SK-N-SH treated with all-trans-retinoic acid at 6 μM for 48 hours (cell line): ENCODE results near the gene RAB7B.

ENCODE experiments used
- ATAC-seq: fragments of 200-7000 bp; cut with Tn5 transposase; 3 replicates; pipeline ENCODE4 v1.9.1; 2020; ENCODE audit warnings: mild to moderate bottlenecking, moderate library complexity
- BACH2 ChIP-seq: fragments of 250-450 bp; sonication (Bioruptor Pico); IDR thresholded peaks from 2 replicates; pipeline ENCODE4 v1.9.0; 2021; ENCODE audit warnings: mild to moderate bottlenecking, borderline replicate concordance
- GLIS3 ChIP-seq: fragments of 250-450 bp; sonication (Bioruptor Pico); IDR thresholded peaks from 2 replicates; pipeline ENCODE4 v1.5.0; 2020; ENCODE audit warnings: mild to moderate bottlenecking, moderate library complexity
- ISL1 ChIP-seq: fragments of 250-450 bp; sonication (Bioruptor Pico); IDR thresholded peaks from 2 replicates; pipeline ENCODE4 v2.1.2; 2022; ENCODE audit warnings: mild to moderate bottlenecking, moderate library complexity
- OSR1 ChIP-seq: fragments of 250-450 bp; sonication (Bioruptor Pico); IDR thresholded peaks from 2 replicates; pipeline ENCODE4 v1.8.0; 2022; ENCODE audit warnings: moderate library complexity, mild to moderate bottlenecking, inconsistent platforms
- PPARA ChIP-seq: fragments of 250-450 bp; sonication (Bioruptor Pico); IDR thresholded peaks from 2 replicates; pipeline ENCODE4 v1.5.0; 2020; ENCODE audit warnings: mild to moderate bottlenecking, borderline replicate concordance
- RARB ChIP-seq: fragments of 250-450 bp; sonication (Bioruptor Pico); IDR thresholded peaks from 2 replicates; pipeline ENCODE4 v1.8.0; 2021; ENCODE audit warnings: mild to moderate bottlenecking, moderate library complexity
- SNAI2 ChIP-seq: fragments of 250-450 bp; sonication (Bioruptor Pico); IDR thresholded peaks from 2 replicates; pipeline ENCODE4 v1.5.0; 2020; ENCODE audit warnings: mild to moderate bottlenecking, moderate library complexity
- TOX ChIP-seq: fragments of 250-450 bp; sonication (Bioruptor Pico); IDR thresholded peaks from 2 replicates; pipeline ENCODE4 v1.8.0; 2021; ENCODE audit warnings: mild to moderate bottlenecking, moderate library complexity, borderline replicate concordance
- ZC3H10 ChIP-seq: fragments of 250-450 bp; sonication (Bioruptor Pico); IDR thresholded peaks from 2 replicates; pipeline ENCODE4 v1.5.1; 2021; ENCODE audit warnings: mild to moderate bottlenecking, moderate library complexity
- ZFP3 ChIP-seq: fragments of 250-450 bp; sonication (Bioruptor Pico); IDR thresholded peaks from 2 replicates; pipeline ENCODE4 v1.5.0; 2020; ENCODE audit warnings: mild to moderate bottlenecking, moderate library complexity
- ZFP30 ChIP-seq: fragments of 450-650 bp; formaldehyde crosslinking; IDR thresholded peaks from 2 replicates; pipeline ENCODE4 v1.5.0; 2022; ENCODE audit warnings: mild to moderate bottlenecking, moderate library complexity
- ZNF70 ChIP-seq: fragments of 450-650 bp; formaldehyde crosslinking; IDR thresholded peaks from 2 replicates; pipeline ENCODE4 v1.5.0; 2020; ENCODE audit warnings: mild to moderate bottlenecking, moderate library complexity
- ZNF8 ChIP-seq: fragments of 450-650 bp; formaldehyde crosslinking; IDR thresholded peaks from 2 replicates; pipeline ENCODE4 v1.5.0; 2020; ENCODE audit warnings: mild to moderate bottlenecking, moderate library complexity
- TF ChIP-seq, protein P1 (sequence below): fragments of 250-450 bp; sonication (Bioruptor Pico); IDR thresholded peaks from 2 replicates; pipeline ENCODE4 v1.5.1; 2020; ENCODE audit warnings: low read depth, mild to moderate bottlenecking, moderate library complexity
- TF ChIP-seq, protein P2 (sequence below): fragments of 250-450 bp; sonication (Bioruptor Pico); IDR thresholded peaks from 2 replicates; pipeline ENCODE4 v1.8.0; 2020; ENCODE audit warnings: mild to moderate bottlenecking, moderate library complexity, borderline replicate concordance
- TF ChIP-seq, protein P3 (sequence below): fragments of 250-450 bp; sonication (Bioruptor Pico); IDR thresholded peaks from 2 replicates; pipeline ENCODE4 v1.5.0; 2020; ENCODE audit warnings: mild to moderate bottlenecking, moderate library complexity

Gene RAB7B

DNA sequence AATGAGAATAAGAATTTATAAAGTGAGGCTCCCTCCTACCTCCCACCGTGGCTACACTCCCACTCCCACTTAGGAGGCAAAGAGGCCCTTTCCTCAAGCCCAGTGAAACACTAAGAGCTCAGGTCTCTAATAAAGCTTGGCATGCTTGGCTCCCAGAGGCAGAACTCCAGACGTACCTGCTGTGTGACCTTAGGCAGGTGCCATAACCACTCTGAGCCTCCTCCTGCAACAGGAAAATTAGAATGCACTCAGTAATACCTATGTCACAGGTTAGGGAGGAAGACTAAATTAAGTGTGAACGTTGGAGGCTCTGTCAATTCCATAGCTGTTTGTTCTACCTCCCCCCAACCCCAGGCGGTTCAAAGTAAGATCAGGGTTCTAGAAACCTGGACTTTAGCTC, 43.4 kb downstream of the RAB7B start (continued):
- TF ChIP-seq ZFP30 (CRISPR knock-in tag) (no peak), PPARA (CRISPR knock-in tag) (no peak)
- TF ChIP-seq, protein P1, sequence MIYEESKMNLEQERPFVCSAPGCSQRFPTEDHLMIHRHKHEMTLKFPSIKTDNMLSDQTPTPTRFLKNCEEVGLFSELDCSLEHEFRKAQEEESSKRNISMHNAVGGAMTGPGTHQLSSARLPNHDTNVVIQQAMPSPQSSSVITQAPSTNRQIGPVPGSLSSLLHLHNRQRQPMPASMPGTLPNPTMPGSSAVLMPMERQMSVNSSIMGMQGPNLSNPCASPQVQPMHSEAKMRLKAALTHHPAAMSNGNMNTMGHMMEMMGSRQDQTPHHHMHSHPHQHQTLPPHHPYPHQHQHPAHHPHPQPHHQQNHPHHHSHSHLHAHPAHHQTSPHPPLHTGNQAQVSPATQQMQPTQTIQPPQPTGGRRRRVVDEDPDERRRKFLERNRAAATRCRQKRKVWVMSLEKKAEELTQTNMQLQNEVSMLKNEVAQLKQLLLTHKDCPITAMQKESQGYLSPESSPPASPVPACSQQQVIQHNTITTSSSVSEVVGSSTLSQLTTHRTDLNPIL (CRISPR knock-in tag), result no peak

DNA sequence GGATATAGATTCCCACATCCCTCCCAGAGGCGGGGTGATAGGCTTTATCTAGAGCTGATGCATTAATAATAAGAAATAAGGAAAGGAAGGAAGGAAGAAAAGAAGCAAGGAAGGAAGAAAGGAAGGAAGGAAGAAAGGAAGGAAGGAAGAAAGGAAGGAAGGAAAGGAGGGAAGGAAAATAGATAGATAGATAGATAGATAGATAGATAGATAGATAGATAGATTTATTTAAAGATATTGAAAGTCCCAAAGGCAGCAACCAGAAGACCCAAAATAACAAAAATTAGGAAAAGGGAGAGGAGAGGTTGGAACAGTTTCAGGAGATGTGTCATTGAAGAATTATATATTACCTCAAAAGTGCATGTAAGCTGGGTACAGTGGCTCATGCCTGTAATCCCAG, 47.7 kb downstream of the RAB7B start:
- no peak for TF ChIP-seq BACH2 (CRISPR knock-in tag)
- TF ChIP-seq, protein P1 (CRISPR knock-in tag), result no peak
- TF ChIP-seq ZNF70 (CRISPR knock-in tag), result no peak
- TF ChIP-seq, protein P2, sequence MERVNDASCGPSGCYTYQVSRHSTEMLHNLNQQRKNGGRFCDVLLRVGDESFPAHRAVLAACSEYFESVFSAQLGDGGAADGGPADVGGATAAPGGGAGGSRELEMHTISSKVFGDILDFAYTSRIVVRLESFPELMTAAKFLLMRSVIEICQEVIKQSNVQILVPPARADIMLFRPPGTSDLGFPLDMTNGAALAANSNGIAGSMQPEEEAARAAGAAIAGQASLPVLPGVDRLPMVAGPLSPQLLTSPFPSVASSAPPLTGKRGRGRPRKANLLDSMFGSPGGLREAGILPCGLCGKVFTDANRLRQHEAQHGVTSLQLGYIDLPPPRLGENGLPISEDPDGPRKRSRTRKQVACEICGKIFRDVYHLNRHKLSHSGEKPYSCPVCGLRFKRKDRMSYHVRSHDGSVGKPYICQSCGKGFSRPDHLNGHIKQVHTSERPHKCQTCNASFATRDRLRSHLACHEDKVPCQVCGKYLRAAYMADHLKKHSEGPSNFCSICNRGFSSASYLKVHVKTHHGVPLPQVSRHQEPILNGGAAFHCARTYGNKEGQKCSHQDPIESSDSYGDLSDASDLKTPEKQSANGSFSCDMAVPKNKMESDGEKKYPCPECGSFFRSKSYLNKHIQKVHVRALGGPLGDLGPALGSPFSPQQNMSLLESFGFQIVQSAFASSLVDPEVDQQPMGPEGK, result no peak
- TF ChIP-seq TOX (CRISPR knock-in tag), result no peak
- TF ChIP-seq, protein P3, sequence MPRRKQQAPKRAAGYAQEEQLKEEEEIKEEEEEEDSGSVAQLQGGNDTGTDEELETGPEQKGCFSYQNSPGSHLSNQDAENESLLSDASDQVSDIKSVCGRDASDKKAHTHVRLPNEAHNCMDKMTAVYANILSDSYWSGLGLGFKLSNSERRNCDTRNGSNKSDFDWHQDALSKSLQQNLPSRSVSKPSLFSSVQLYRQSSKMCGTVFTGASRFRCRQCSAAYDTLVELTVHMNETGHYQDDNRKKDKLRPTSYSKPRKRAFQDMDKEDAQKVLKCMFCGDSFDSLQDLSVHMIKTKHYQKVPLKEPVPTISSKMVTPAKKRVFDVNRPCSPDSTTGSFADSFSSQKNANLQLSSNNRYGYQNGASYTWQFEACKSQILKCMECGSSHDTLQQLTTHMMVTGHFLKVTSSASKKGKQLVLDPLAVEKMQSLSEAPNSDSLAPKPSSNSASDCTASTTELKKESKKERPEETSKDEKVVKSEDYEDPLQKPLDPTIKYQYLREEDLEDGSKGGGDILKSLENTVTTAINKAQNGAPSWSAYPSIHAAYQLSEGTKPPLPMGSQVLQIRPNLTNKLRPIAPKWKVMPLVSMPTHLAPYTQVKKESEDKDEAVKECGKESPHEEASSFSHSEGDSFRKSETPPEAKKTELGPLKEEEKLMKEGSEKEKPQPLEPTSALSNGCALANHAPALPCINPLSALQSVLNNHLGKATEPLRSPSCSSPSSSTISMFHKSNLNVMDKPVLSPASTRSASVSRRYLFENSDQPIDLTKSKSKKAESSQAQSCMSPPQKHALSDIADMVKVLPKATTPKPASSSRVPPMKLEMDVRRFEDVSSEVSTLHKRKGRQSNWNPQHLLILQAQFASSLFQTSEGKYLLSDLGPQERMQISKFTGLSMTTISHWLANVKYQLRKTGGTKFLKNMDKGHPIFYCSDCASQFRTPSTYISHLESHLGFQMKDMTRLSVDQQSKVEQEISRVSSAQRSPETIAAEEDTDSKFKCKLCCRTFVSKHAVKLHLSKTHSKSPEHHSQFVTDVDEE (CRISPR knock-in tag), result no peak
- no peak for ATAC-seq

DNA sequence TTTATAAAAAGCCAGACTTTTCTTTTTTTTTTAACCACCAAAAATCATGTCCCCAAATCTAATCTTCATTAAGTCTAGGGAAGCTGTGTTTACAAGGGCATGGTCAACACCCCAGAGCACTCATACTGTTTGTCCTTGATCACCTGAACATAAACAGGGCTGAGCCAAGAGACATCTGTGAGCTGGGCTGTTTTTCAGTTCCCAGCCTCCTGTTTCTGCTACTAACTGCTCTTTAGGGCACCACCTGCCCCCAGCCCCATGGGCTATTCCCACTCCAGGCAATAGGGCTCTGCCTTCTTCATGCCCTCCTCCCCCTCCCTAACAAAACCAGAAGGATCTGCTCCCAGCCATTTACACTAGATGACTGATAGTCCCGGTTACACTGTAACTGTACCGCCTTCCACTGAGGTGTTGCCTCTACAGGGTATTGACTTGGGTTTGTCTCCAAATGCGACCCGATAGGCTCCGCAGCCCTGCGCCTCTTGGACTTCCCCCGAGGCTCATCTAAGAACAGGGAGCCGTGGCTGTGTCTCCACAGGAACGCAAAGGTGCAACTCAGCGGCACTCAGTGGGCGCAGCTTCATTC, 48.3 kb downstream of the RAB7B start:
- TF ChIP-seq ZNF8 (CRISPR knock-in tag) (no peak), BACH2 (CRISPR knock-in tag) (no peak)
- TF ChIP-seq, protein P1 (CRISPR knock-in tag), result no peak
- TF ChIP-seq, all 23 proteins: peak for 0
- no peak; the same call in 2 of the 3 replicates for ATAC-seq

DNA sequence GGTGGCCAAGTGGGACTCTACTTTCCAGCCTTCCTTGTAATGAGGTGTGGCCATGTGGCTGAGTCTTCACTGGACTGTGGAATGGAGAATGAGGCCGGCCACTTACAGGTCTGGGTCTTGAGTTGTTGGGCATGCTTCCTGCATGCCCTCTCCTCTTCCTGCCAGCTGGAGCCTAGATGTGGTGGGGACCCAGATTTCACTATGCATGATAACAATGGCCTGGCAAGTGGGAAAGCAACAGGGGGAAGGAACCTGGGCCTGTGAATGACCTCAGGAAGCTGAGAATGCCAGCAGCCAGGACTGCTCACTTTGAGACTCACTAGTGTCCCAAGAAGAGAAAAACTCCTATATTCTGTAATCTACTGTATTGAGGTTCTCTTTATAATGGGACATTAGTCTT, 51.4 kb downstream of the RAB7B start:
- TF ChIP-seq, protein P1 (CRISPR knock-in tag), result no peak
- TF ChIP-seq BACH2 (CRISPR knock-in tag) (no peak), OSR1 (CRISPR knock-in tag) (no peak), ZFP3 (CRISPR knock-in tag) (no peak), RARB (CRISPR knock-in tag) (no peak), ZC3H10 (CRISPR knock-in tag) (no peak), ZNF8 (CRISPR knock-in tag) (no peak), SNAI2 (CRISPR knock-in tag) (no peak), GLIS3 (CRISPR knock-in tag) (no peak), ISL1 (CRISPR knock-in tag) (no peak), ZNF70 (CRISPR knock-in tag) (no peak)
- ATAC-seq, result no peak
